Measurements from ENCODE around the gene FKRP. TPM values are rescaled to one million over a fixed set of nuclear protein-coding genes. Genes with fewer than 3 reads are reported as not detected.

FKRP gene
- total RNA-seq, 1 experiment from 2014 or later: 14.3 TPM

DNA sequence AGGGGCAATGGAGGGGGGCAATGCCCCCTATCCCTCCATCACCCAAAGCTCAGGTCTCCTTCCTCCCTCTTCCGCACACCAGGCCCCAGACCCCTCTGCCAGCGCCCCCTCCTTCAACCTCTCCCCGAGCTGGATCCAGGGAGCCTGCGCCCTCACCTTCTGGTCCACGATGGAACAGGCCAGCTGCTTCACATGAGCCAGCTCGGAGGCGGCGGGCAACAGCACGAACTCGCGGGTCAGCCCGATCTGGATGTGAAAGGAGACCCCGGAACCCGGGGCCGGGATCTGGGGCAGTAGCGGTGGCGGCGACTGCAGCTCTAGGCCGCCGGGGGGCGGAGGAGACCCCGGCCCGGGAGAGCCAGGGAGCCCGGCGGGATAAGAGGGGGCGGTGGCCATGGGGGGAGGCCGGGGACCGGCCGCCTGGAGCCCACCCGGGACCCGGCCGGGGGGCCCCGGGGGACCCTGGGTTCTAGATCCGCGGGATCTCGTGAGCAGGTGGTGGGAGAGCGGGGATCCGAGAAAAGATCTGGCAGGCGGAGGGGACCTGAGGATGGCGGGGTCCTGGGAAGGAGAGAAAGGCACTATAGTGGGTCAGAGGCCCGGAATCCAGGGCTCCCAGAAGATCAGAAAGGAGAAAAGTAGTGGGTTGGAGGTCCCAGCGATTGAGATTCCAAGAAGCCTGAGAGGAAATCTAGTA lies 29.7 kb upstream of the FKRP start:
- ATAC-seq: no peak
- no peak for DNase-seq

DNA sequence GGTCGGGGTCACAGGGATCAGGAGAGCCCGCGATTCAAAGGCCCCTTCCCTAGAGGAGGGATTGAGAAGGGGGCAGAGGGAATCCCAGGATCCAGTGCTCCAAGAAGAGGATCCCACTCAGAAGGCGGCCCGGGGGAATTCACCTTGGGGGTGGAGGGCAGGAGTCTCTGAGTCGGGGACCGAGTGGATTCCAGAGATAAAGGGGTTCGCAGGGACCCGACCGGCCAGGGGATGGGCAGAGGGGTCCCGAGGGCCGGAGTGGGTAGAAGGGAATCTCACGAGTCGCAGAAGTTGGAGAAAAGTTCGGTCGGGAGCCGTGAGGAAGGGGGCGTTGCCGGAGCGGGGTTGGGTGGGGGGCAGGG lies 29.2 kb upstream of the FKRP start:
- CTCF ChIA-PET: interaction anchor here (0.6 kb wide), 1 partner anchor 12 kb away, joined by 6 read pairs; no protein-coding TSS in a partner anchor
- no TSS peak for BruUV-seq (replicated peaks)
- peak overlapping the region; percentile 85 for H3K9ac ChIP-seq (ENCODE audit: low read length)
- POLR2A ChIA-PET (ENCODE audit: unreplicated experiment): no interaction called here
- intact Hi-C loops (cut with micrococcal nuclease): loop anchor here (2.0 kb wide), 1 partner anchor 14 kb away; no protein-coding TSS in a partner anchor
- H4K20me1 ChIP-seq (ENCODE audit: low read length): no peaks in the 10 kb centered on the region
- peaks cover 24% of the 10 kb centered on the region for H3K79me2 ChIP-seq (ENCODE audit: low read length)
- ATAC-seq: no peak
- no peaks in the 10 kb centered on the region; the same call in 1 of the 2 replicates for H3K36me3 ChIP-seq (ENCODE audit: low read depth, low read length)
- H3F3A ChIP-seq (ENCODE audit: low read length, unreplicated experiment): no peaks in the 10 kb centered on the region
- H3K9me2 ChIP-seq (replicated peaks; ENCODE audit: low read length): no peaks in the 10 kb centered on the region
- H3K4me3 ChIP-seq (ENCODE audit: low read length): peak overlapping the region; percentile 93
- no peaks in the 10 kb centered on the region; the same call in 1 of the 2 replicates for H3K4me1 ChIP-seq (ENCODE audit: insufficient read depth, low read length)
- H3K27me3 ChIP-seq (ENCODE audit: low read length): no peaks in the 10 kb centered on the region
- no peak overlapping the region for H3K27ac ChIP-seq (ENCODE audit: low read length)
- H2AFZ ChIP-seq (ENCODE audit: low read length): peak overlapping the region; percentile 74; the same call in 1 of the 2 replicates
- no peaks in the 10 kb centered on the region for H3K9me3 ChIP-seq (ENCODE audit: low read length)
- no peak for DNase-seq
- H3K4me2 ChIP-seq (ENCODE audit: low read length): peak overlapping the region; percentile 98
- no peak for TF ChIP-seq EZH2 (IDR thresholded peaks at IDR 0.05; ENCODE audit: low read length, unreplicated experiment)

More for the DNA sequence above, 29.7 kb upstream of the FKRP start:
- TF ChIP-seq EZH2 (IDR thresholded peaks at IDR 0.05; ENCODE audit: low read length, unreplicated experiment) (no peak), EZH2phosphoT487 (IDR thresholded peaks at IDR 0.05; ENCODE audit: borderline replicate concordance, low read length) (no peak)
- TF ChIP-seq, protein P1, sequence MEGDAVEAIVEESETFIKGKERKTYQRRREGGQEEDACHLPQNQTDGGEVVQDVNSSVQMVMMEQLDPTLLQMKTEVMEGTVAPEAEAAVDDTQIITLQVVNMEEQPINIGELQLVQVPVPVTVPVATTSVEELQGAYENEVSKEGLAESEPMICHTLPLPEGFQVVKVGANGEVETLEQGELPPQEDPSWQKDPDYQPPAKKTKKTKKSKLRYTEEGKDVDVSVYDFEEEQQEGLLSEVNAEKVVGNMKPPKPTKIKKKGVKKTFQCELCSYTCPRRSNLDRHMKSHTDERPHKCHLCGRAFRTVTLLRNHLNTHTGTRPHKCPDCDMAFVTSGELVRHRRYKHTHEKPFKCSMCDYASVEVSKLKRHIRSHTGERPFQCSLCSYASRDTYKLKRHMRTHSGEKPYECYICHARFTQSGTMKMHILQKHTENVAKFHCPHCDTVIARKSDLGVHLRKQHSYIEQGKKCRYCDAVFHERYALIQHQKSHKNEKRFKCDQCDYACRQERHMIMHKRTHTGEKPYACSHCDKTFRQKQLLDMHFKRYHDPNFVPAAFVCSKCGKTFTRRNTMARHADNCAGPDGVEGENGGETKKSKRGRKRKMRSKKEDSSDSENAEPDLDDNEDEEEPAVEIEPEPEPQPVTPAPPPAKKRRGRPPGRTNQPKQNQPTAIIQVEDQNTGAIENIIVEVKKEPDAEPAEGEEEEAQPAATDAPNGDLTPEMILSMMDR (conservative IDR thresholded peaks at IDR 0.05; ENCODE audit: low read depth, low read length): no peak
- H2AFZ ChIP-seq (ENCODE audit: low read length): peak overlapping the region; percentile 74; the same call in 1 of the 2 replicates
- ChIA-PET CTCF (interaction anchor here (0.6 kb wide), 1 partner anchor 12 kb away, joined by 6 read pairs; no protein-coding TSS in a partner anchor), POLR2A (ENCODE audit: unreplicated experiment) (no interaction called here)
- no peak overlapping the region for H3K27ac ChIP-seq (ENCODE audit: low read length)
- H3K79me2 ChIP-seq (ENCODE audit: low read length): peaks cover 24% of the 10 kb centered on the region
- H3K4me1 ChIP-seq (ENCODE audit: insufficient read depth, low read length): no peaks in the 10 kb centered on the region; the same call in 1 of the 2 replicates
- H3F3A ChIP-seq (ENCODE audit: low read length, unreplicated experiment): no peaks in the 10 kb centered on the region
- peak overlapping the region; percentile 85 for H3K9ac ChIP-seq (ENCODE audit: low read length)
- no peaks in the 10 kb centered on the region for H3K9me2 ChIP-seq (replicated peaks; ENCODE audit: low read length)
- H3K36me3 ChIP-seq (ENCODE audit: low read depth, low read length): no peaks in the 10 kb centered on the region; the same call in 1 of the 2 replicates
- peak overlapping the region; percentile 98 for H3K4me2 ChIP-seq (ENCODE audit: low read length)
- intact Hi-C loops (cut with micrococcal nuclease): loop anchor here (2.0 kb wide), 1 partner anchor 15 kb away; no protein-coding TSS in a partner anchor
- no peaks in the 10 kb centered on the region for H3K27me3 ChIP-seq (ENCODE audit: low read length)
- H3K4me3 ChIP-seq (ENCODE audit: low read length): peak overlapping the region; percentile 93
- H3K9me3 ChIP-seq (ENCODE audit: low read length): no peaks in the 10 kb centered on the region
- H4K20me1 ChIP-seq (ENCODE audit: low read length): no peaks in the 10 kb centered on the region
- no TSS peak for BruUV-seq (replicated peaks)

DNA sequence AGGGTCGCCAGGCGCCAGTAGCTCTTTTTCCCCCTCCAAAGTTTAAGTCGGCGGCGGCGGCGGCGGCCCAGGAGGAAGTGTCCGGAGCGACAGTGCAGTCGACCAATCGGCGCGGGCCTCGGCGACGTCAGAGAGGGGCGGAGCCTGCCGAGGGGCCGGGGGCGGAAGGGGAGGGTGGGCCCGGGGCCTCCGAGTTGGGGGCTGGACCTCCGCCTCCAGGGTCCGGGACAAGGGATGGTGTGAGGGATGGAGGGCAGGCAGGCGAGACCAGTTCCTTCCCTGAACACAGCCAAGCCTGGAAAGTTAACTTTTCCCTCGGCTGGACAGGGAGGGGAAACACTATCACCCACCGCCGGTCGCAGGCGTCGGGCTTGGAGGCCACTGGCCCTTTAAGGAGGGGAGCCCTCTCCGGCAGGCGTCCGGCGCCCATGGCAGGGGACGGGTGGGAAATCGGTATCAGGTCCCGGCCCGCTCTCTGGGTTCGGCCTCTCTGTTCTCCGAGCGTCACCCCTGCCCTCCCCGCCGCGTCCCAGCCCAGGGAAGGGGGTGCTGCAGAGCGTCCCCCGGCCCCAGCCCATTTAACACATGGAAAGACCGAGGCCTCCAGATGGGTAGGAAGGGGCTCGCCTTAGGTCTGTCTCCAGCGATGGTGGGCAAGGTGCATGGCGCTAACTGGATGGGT lies 28.7 kb upstream of the FKRP start, which contains the start of gene PRKD2:
TSS of gene PRKD2 (minus strand) at position 81 of the 682 bp plus-strand sequence. CDS start 744 bp downstream, outside the sequence.
- H3K4me2 ChIP-seq (ENCODE audit: low read length): peak within 1 kb of the TSS; percentile 98
- peak within 1 kb of the TSS; percentile 85 for H3K9ac ChIP-seq (ENCODE audit: low read length)
- no peaks in the 10 kb centered on the region; the same call in 1 of the 2 replicates for H3K4me1 ChIP-seq (ENCODE audit: insufficient read depth, low read length)
- ChIA-PET POLR2A (ENCODE audit: unreplicated experiment) (no interaction called here), CTCF (interaction anchor here (0.6 kb wide), 1 partner anchor 11 kb away, joined by 6 read pairs; no protein-coding TSS in a partner anchor)
- intact Hi-C loops (cut with micrococcal nuclease): loop anchor here (2.0 kb wide), 1 partner anchor 14 kb away; no protein-coding TSS in a partner anchor
- H3K27ac ChIP-seq (ENCODE audit: low read length): no peak within 1 kb of the TSS
- H2AFZ ChIP-seq (ENCODE audit: low read length): peak within 1 kb of the TSS; percentile 74
- H4K20me1 ChIP-seq (ENCODE audit: low read length): no peaks in the 10 kb centered on the region
- no peaks in the 10 kb centered on the region for H3K27me3 ChIP-seq (ENCODE audit: low read length)
- peaks cover 5% of the 10 kb centered on the region; the same call in 1 of the 2 replicates for H3K36me3 ChIP-seq (ENCODE audit: low read depth, low read length)
- no peaks in the 10 kb centered on the region for H3F3A ChIP-seq (ENCODE audit: low read length, unreplicated experiment)
- no peaks in the 10 kb centered on the region for H3K9me3 ChIP-seq (ENCODE audit: low read length)
- H3K9me2 ChIP-seq (replicated peaks; ENCODE audit: low read length): no peaks in the 10 kb centered on the region
- peak; percentile 66 for ATAC-seq
- BruUV-seq (replicated peaks): no TSS peak
- H3K79me2 ChIP-seq (ENCODE audit: low read length): peaks cover 24% of the 10 kb centered on the region
- TF ChIP-seq EZH2 (IDR thresholded peaks at IDR 0.05; ENCODE audit: low read length, unreplicated experiment) (no peak), EZH2phosphoT487 (IDR thresholded peaks at IDR 0.05; ENCODE audit: borderline replicate concordance, low read length) (no peak)
- TF ChIP-seq, protein P1 (conservative IDR thresholded peaks at IDR 0.05; ENCODE audit: low read depth, low read length): no peak
- H3K4me3 ChIP-seq (ENCODE audit: low read length): peak within 1 kb of the TSS; percentile 93
- peak; percentile 69 for DNase-seq

Data from PC-3 (cell line).